HFF-Myc (cell line): Measurements from ENCODE around the gene UBAP1.

ENCODE experiments used
- DNase-seq: peaks from one replicate; pipeline ENCODE4 v3.0.0-alpha.2; 2011; ENCODE audit warnings: low read depth; ENCODE audit errors: extremely low read depth
- H3K4me3 ChIP-seq: replicated peaks from 2 replicates; pipeline ENCODE4 v1.5.1; 2011; ENCODE audit warnings: low read depth, mild to moderate bottlenecking, control low read depth, low read length
- TF ChIP-seq, protein P1 (sequence below): IDR thresholded peaks from 2 replicates; pipeline ENCODE4 v1.5.1; 2012; ENCODE audit warnings: mild to moderate bottlenecking, low read depth, low read length, control low read depth; ENCODE audit errors: missing control alignments

The UBAP1 gene

DNA sequence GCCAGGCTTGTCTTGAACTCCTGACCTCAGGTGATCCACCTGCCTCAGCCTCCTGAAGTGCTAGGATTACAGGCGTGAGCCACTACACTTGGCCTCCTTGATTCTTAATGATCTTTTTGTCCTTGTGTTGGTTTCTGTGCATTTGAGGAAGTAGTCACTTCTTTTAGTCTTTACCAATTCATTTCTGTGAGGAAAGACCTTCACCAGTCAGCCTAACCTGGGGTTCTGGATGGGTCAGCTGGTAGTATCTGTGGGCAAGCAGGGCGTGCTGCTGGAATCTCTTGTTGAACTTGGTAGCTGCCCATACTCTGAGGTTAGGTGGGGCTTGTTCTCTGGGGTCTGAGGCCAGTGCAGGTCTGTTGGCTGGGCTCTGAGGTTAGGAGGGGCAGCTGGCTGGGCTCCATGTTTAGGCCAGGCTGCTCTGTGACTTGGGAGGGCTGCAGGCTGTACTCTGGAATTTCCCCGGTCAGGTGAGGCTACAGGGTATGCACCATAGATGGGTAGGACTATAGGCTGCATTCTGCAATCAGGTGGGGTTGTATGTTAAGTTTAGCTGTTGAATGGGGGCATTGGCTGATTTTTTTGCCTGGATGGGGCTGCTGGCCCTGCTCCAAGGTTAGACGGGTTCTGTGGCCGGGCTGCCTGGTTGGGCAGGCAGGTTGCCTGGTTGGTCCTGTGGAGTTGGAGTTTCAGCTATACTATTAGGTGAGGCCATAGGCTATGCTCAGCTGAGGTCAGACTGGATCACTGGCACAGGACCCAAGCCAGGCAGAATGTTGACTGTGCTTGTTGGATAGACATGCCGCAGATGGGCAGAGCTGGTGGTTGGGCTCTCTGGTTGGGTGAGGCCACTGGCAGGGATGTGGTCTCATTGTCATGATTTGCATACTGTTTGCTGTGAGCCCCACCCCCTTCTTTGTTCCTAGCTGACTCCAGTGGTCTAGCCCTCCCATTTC lies 19.2 kb downstream of the UBAP1 start:
- TF ChIP-seq, protein P1, sequence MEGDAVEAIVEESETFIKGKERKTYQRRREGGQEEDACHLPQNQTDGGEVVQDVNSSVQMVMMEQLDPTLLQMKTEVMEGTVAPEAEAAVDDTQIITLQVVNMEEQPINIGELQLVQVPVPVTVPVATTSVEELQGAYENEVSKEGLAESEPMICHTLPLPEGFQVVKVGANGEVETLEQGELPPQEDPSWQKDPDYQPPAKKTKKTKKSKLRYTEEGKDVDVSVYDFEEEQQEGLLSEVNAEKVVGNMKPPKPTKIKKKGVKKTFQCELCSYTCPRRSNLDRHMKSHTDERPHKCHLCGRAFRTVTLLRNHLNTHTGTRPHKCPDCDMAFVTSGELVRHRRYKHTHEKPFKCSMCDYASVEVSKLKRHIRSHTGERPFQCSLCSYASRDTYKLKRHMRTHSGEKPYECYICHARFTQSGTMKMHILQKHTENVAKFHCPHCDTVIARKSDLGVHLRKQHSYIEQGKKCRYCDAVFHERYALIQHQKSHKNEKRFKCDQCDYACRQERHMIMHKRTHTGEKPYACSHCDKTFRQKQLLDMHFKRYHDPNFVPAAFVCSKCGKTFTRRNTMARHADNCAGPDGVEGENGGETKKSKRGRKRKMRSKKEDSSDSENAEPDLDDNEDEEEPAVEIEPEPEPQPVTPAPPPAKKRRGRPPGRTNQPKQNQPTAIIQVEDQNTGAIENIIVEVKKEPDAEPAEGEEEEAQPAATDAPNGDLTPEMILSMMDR: no peak
- H3K4me3 ChIP-seq: no peak overlapping the region
- DNase-seq: no peak

- TF ChIP-seq, protein P1: no peak
- DNase-seq: no peak
- H3K4me3 ChIP-seq: no peak overlapping the region
Observed at GRCh38 chr9:34200092-34200491, 21.2 kb downstream of the UBAP1 start.

- no peak overlapping the region for H3K4me3 ChIP-seq
- TF ChIP-seq, protein P1: no peak
- no peak for DNase-seq
Observed at GRCh38 chr9:34203275-34203991, 24.6 kb downstream of the UBAP1 start.

GRCh38 chr9:34203992-34204635 lies 25.3 kb downstream of the UBAP1 start:
- TF ChIP-seq, protein P1: no peak
- no peak for DNase-seq
- no peak overlapping the region for H3K4me3 ChIP-seq

DNA sequence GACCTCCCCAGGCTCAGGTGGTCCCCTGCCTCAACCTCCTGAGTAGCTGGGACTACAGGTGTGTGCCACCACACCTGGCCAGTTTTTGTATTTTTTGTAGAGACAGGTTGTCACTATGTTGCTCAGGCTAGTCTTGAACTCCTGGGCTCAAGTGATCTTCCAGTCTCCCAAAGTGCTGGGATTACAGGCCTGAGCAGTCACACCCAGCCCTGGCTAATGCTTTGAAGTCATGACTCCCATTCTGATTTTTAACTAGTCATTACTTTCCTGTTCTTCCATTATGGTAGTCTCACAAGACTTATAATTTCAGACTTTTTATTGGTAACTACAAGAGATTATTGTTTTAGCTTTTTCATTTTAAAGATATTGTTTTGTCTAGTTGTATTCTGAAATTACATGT lies 26.3 kb downstream of the UBAP1 start:
- DNase-seq: no peak
- no peak overlapping the region for H3K4me3 ChIP-seq
- TF ChIP-seq, protein P1: no peak

DNA sequence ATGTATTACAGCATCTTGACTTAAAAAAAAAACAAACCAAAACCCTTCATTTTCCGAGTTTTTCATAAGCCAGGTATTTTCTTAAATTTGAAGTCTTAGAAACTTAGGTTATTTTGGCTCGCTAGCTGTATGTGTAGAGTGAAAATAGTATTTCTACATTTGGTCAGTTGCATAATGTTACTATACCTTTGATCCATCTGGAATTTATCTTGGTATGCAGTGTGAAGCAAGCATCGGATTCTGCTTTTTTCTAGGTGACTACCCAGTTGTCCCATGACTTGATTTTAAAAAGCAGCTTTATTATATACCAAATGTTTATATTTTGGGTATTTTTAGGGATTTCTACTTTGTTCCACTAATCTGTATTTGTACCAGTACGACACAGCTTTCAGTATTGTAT lies 27.7 kb downstream of the UBAP1 start:
- H3K4me3 ChIP-seq: no peak overlapping the region
- no peak for DNase-seq
- TF ChIP-seq, protein P1: no peak
